Measurements from ENCODE around the gene GRAMD2A.

GRAMD2A gene

DNA sequence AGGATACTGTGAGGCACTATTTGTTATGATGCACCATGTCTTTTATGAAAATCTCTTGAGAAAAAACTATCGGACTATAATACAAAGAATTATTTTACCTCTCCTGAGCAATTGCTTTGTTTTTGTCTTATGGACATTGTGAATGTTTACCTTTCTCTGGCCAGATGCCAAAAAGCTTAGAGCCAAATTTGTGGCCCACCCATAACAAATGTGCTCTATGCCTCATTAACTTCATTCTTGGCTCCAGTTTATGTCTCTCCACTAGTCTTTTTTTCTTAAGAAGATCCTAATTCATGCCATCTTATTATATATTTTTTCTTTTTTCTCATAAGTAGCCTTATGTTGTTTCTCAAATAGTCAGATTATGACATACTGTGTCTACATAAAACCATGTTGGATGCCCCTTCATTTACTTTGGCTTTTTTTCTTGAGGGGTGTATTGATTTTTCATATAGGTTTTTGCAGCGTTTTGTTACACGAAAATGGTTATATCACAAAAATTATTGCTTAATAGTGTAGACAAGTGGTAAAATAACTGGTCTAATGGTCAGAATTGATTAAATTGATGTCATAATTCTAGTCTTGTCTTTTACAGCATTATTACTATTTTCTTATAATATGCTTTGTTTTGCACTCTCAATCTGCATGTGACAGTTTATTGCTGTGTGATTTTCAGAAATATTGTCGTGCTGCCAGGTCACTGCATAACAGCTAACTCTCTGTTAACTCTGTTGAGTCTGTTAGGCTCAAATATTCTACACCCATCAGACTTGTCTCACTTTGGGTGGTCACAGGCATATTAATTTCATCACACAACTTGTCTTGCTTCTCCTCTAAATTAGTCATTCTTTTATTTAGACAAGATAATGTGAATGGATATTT is 61.2 kb downstream of the GRAMD2A start (continued):
- TF ChIP-seq ZBTB1 (tag by site-specific recombination; IDR thresholded peaks at IDR 0.05) (no peak), ZBTB7A (tag by site-specific recombination; IDR thresholded peaks at IDR 0.05; ENCODE audit: low read depth) (no peak), ZNF335 (tag by site-specific recombination; conservative IDR thresholded peaks at IDR 0.05) (no peak), ZNF155 (tag by site-specific recombination; IDR thresholded peaks at IDR 0.05) (no peak), ZNF239 (tag by site-specific recombination; IDR thresholded peaks at IDR 0.05) (no peak), ZFP41 (tag by site-specific recombination; IDR thresholded peaks at IDR 0.05; ENCODE audit: borderline replicate concordance) (no peak), ZNF837 (tag by site-specific recombination; IDR thresholded peaks at IDR 0.05) (no peak), ZNF366 (tag by site-specific recombination; conservative IDR thresholded peaks at IDR 0.05) (peak; percentile 67; the same call in 1 of the 2 replicates), REPIN1 (tag by site-specific recombination; IDR thresholded peaks at IDR 0.05; ENCODE audit: low read depth) (0 out of 2 replicates have a peak, but pooled peaks have one; percentile 38), ZSCAN16 (tag by site-specific recombination; IDR thresholded peaks at IDR 0.05) (no peak), ZNF558 (tag by site-specific recombination; IDR thresholded peaks at IDR 0.05) (peak; percentile 45; the same call in 1 of the 2 replicates), SP3 (tag by site-specific recombination; IDR thresholded peaks at IDR 0.05) (no peak), RBAK (tag by site-specific recombination; IDR thresholded peaks at IDR 0.05) (no peak), ZNF501 (tag by site-specific recombination; IDR thresholded peaks at IDR 0.05) (no peak), ZNF629 (tag by site-specific recombination; IDR thresholded peaks at IDR 0.05) (peak; percentile 66; the same call in 1 of the 2 replicates), ZNF184 (tag by site-specific recombination; IDR thresholded peaks at IDR 0.05) (peak; percentile 91), ZNF548 (tag by site-specific recombination; IDR thresholded peaks at IDR 0.05) (no peak), ZFP3 (tag by site-specific recombination; IDR thresholded peaks at IDR 0.05; ENCODE audit: low read depth) (no peak), ZNF596 (tag by site-specific recombination; IDR thresholded peaks at IDR 0.05) (no peak; the same call in 1 of the 2 replicates), ZNF292 (tag by site-specific recombination; IDR thresholded peaks at IDR 0.05; ENCODE audit: borderline replicate concordance, low read depth) (no peak)
- TF ChIP-seq, protein P1, sequence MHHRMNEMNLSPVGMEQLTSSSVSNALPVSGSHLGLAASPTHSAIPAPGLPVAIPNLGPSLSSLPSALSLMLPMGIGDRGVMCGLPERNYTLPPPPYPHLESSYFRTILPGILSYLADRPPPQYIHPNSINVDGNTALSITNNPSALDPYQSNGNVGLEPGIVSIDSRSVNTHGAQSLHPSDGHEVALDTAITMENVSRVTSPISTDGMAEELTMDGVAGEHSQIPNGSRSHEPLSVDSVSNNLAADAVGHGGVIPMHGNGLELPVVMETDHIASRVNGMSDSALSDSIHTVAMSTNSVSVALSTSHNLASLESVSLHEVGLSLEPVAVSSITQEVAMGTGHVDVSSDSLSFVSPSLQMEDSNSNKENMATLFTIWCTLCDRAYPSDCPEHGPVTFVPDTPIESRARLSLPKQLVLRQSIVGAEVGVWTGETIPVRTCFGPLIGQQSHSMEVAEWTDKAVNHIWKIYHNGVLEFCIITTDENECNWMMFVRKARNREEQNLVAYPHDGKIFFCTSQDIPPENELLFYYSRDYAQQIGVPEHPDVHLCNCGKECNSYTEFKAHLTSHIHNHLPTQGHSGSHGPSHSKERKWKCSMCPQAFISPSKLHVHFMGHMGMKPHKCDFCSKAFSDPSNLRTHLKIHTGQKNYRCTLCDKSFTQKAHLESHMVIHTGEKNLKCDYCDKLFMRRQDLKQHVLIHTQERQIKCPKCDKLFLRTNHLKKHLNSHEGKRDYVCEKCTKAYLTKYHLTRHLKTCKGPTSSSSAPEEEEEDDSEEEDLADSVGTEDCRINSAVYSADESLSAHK (tag by site-specific recombination; IDR thresholded peaks at IDR 0.05): peak; percentile 62
- TF ChIP-seq, protein P2, sequence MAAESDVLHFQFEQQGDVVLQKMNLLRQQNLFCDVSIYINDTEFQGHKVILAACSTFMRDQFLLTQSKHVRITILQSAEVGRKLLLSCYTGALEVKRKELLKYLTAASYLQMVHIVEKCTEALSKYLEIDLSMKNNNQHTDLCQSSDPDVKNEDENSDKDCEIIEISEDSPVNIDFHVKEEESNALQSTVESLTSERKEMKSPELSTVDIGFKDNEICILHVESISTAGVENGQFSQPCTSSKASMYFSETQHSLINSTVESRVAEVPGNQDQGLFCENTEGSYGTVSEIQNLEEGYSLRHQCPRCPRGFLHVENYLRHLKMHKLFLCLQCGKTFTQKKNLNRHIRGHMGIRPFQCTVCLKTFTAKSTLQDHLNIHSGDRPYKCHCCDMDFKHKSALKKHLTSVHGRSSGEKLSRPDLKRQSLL (tag by site-specific recombination; IDR thresholded peaks at IDR 0.05): peak; percentile 82
- TF ChIP-seq, protein P3, sequence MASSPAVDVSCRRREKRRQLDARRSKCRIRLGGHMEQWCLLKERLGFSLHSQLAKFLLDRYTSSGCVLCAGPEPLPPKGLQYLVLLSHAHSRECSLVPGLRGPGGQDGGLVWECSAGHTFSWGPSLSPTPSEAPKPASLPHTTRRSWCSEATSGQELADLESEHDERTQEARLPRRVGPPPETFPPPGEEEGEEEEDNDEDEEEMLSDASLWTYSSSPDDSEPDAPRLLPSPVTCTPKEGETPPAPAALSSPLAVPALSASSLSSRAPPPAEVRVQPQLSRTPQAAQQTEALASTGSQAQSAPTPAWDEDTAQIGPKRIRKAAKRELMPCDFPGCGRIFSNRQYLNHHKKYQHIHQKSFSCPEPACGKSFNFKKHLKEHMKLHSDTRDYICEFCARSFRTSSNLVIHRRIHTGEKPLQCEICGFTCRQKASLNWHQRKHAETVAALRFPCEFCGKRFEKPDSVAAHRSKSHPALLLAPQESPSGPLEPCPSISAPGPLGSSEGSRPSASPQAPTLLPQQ (tag by site-specific recombination; IDR thresholded peaks at IDR 0.05): peak; percentile 58
- TF ChIP-seq, protein P4, sequence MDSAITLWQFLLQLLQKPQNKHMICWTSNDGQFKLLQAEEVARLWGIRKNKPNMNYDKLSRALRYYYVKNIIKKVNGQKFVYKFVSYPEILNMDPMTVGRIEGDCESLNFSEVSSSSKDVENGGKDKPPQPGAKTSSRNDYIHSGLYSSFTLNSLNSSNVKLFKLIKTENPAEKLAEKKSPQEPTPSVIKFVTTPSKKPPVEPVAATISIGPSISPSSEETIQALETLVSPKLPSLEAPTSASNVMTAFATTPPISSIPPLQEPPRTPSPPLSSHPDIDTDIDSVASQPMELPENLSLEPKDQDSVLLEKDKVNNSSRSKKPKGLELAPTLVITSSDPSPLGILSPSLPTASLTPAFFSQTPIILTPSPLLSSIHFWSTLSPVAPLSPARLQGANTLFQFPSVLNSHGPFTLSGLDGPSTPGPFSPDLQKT (IDR thresholded peaks at IDR 0.05; ENCODE audit: borderline replicate concordance, low read depth, low read length): no peak
- TF ChIP-seq, protein P5, sequence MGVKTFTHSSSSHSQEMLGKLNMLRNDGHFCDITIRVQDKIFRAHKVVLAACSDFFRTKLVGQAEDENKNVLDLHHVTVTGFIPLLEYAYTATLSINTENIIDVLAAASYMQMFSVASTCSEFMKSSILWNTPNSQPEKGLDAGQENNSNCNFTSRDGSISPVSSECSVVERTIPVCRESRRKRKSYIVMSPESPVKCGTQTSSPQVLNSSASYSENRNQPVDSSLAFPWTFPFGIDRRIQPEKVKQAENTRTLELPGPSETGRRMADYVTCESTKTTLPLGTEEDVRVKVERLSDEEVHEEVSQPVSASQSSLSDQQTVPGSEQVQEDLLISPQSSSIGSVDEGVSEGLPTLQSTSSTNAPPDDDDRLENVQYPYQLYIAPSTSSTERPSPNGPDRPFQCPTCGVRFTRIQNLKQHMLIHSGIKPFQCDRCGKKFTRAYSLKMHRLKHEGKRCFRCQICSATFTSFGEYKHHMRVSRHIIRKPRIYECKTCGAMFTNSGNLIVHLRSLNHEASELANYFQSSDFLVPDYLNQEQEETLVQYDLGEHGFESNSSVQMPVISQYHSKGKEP (tag by site-specific recombination; IDR thresholded peaks at IDR 0.05): peak; percentile 91
- TF ChIP-seq, protein P6, sequence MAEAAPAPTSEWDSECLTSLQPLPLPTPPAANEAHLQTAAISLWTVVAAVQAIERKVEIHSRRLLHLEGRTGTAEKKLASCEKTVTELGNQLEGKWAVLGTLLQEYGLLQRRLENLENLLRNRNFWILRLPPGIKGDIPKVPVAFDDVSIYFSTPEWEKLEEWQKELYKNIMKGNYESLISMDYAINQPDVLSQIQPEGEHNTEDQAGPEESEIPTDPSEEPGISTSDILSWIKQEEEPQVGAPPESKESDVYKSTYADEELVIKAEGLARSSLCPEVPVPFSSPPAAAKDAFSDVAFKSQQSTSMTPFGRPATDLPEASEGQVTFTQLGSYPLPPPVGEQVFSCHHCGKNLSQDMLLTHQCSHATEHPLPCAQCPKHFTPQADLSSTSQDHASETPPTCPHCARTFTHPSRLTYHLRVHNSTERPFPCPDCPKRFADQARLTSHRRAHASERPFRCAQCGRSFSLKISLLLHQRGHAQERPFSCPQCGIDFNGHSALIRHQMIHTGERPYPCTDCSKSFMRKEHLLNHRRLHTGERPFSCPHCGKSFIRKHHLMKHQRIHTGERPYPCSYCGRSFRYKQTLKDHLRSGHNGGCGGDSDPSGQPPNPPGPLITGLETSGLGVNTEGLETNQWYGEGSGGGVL (tag by site-specific recombination; IDR thresholded peaks at IDR 0.05): no peak

Measured in HEK293 (cell line).